ENCODE measurements around the gene RNF26.

The RNF26 gene

DNA sequence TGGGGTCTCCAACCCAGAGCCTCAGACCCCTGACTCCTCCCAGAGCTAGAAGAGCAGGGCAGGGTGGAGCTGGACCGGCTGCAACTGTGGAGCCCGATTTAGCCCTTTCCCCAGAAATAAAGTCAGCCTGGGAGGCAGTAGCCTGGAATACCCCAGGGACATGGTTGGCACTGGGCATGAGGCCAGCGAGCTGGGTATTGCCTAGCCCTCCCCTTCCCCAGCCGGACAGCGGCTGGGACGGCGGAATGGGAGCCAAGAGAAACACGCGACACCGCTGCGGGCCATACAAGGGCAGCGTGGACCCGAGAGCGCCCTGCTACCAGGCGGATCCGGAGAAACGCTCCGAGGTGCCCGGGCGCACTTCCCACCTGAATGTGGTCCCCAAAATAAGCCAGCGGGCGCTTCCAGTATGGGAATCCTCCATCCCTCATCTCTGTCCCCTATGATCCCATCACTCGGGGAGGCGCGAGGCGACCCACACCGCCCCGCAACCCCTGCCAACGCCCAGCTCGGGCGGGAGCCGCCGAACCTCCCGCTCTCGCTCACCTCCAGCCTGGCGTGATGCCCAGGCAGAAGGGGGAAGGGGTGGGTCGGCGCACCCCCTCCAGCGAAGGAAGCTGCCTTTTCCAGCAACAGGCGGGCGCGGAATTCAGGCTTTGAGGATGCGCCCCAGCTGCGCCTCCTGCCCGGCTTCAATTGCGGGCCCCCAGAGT lies 18.2 kb upstream of the RNF26 start:
- TF ChIP-seq, protein P1, sequence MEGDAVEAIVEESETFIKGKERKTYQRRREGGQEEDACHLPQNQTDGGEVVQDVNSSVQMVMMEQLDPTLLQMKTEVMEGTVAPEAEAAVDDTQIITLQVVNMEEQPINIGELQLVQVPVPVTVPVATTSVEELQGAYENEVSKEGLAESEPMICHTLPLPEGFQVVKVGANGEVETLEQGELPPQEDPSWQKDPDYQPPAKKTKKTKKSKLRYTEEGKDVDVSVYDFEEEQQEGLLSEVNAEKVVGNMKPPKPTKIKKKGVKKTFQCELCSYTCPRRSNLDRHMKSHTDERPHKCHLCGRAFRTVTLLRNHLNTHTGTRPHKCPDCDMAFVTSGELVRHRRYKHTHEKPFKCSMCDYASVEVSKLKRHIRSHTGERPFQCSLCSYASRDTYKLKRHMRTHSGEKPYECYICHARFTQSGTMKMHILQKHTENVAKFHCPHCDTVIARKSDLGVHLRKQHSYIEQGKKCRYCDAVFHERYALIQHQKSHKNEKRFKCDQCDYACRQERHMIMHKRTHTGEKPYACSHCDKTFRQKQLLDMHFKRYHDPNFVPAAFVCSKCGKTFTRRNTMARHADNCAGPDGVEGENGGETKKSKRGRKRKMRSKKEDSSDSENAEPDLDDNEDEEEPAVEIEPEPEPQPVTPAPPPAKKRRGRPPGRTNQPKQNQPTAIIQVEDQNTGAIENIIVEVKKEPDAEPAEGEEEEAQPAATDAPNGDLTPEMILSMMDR (IDR thresholded peaks at IDR 0.05; ENCODE audit: low read depth, low read length) = no peak
- DNase-seq (ENCODE audit: extremely low read depth, low read depth) = no peak

DNA sequence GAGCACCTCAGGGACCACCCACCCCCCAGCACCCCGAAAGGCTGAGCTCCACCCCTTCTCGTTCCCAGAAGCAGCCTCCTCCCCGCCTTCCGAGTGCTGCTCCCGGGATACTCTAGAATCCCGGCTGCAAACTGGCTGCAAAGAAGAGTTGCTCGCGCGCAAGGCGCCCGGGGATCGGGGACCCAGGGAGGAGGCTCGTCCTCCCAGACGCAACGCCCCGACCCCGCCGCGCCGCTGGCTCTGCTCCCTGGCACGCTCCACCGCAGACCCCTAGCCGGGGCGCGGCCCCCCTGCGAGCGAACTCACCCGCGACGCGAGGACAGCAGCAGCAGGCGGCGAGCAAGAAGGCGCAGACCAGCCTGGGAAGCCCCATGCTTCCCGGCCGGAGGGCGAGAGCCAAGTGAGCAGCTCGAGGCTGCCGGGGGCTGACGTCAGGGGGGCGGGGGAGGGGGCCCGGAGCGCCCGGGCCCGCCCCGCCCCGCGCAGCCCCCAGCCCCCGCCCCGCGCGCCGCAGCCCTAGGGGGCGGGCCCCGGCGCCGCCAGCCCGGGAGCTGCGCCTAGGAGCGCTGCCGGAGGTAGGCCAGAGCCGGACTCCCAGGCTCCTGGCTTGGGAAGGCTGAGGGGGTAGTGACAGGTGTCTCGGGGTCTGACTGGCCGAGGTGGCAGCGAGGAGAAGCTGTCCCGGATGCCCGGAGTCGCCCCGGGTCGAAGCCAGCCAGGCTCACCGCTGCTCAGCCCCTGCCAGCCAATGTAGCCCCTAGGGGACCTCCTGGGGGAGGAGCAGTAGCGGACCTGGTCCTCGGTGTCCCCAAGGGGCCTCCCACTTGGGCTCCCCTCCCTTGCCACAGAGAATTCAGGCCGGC lies 17.4 kb upstream of the RNF26 start, which contains the start of gene MCAM:
MCAM (minus strand) TSS at position 402 of the 863 bp plus-strand sequence; CDS start at position 373, 29 bp downstream.
- TF ChIP-seq, protein P1 (IDR thresholded peaks at IDR 0.05; ENCODE audit: low read depth, low read length) = no peak
- no peak for DNase-seq (ENCODE audit: extremely low read depth, low read depth)

DNA sequence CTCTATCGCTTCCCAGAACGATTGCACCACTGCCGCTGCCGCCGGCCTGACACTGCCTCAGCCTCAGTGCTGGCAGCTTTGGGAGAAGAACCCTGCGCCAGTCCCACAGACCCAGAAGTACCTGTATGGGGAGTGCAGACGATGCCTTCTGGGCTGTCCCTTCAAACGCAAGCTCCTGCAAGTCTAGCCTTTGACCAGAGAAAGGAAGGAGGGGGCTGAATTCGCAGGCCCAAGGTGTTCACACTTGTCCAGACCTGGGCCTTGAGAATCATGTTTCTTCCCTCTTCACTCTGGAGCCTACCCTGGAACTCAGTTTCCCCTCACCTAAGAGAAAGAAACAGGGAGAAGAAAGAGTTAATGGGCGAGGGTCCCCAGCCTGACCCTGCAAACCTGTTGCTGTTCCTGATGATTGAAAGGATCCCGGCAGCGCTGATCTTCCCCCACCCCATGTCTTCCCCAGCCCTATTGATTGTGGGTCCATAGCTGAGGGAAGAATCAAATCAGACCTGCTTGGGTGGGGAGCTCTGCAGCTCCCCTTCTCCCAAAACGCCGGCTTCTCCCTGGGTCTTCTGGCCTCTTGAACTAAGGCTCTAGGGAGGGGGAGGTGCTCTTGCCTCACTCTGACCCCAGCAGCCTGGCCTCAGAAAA lies 16.6 kb upstream of the RNF26 start:
- TF ChIP-seq, protein P1 (IDR thresholded peaks at IDR 0.05; ENCODE audit: low read depth, low read length) = no peak
- DNase-seq (ENCODE audit: extremely low read depth, low read depth) = no peak

DNA sequence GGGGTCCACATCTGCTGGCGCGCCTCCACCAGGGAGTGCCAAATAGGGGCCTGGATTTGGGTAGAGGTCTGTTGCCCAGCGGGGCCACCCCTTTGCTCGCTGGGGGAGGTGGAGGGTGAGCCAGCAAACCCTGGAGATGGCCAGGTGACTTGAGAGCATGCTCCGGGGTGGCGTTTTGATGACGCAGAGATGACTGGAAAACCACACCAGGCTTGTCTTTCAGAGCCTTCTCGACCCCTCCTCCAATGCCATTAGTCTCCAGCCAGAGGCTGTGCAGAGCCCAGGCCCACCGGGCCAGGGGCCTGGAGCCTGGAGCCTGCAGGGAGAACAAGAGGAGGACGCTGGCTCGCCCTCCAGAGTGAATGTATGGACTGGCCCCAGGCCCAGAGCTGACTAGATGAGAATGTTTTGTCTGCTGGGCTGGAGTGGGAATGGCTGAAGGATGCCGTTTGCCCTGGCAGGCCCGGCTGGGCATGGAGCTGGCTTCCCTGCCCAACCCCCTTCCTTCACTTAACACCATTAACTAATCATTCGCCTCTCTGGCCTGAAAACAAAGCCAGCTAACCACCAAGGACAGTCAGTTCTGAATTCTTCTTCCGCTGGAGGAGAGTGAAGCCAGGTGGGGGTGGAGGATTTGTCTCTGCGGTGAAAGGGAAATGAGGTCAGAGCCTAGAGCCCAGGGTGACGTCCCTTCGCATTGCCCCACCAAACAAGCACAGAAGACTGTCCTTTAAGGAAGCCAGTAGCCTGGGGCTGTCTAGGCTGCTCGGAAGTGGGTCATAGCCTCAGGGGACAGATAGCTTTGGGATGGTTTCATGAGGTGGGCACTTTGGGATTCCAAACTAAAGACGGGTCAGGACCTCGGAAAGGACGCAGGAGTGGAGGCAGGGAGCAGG lies 15.8 kb upstream of the RNF26 start:
- no peak for DNase-seq (ENCODE audit: extremely low read depth, low read depth)
- TF ChIP-seq, protein P1 (IDR thresholded peaks at IDR 0.05; ENCODE audit: low read depth, low read length) = no peak

DNA sequence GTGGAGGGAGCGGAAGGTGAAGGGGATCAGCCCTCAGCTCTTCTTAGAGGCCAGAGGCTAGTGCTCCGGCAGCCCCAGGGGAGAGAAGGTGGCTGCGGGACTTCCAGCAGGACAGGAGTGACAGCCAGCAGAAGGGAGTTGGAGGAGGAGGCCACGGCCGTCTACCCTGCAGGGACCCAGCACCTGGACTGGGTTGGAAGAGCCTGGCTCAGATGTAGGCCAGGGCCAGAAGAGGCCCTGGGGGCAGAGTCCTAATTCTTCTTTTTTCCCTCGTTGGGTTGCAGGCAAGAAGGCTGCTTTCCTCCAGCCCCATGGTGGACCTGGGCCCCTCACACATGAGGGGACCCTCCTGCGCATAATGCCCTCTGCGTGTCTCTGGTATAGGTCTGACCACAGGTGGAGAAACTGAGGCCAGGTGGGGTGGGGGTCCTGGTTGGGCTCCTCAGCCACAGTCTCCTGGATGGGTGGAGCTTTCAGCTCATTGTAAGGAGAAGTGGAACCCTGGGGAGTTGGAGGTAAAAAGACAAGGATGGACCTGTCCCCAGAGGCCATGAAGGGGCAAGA lies 15.1 kb upstream of the RNF26 start:
- DNase-seq (ENCODE audit: extremely low read depth, low read depth) = no peak
- TF ChIP-seq, protein P1 (IDR thresholded peaks at IDR 0.05; ENCODE audit: low read depth, low read length) = no peak

DNA sequence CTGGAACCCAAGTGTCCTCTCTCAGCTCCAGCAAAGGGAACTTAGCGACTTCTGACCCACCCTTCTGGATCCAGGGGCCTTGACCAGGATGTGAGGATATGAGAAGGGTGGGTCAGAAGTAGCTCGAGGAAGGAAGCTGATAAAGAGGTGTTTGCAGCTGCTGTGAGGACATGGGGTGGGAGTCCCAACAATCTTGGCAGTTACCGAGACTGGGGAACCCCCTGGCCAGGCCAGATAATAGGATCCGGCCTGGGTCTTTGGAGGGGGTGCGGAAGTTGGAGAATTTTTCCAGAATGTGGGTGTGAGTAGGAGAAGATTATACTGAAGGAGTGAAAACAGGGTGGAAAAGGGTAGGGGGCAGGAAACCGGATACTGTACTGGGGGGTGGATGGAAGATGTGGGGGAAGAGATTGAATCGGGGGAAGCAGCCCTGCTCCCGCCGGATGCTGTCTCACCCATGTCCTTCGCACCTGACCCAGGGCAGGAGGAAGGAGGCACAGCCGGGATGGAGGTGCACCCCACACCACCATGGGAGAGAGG lies 14.6 kb upstream of the RNF26 start:
- TF ChIP-seq, protein P1 (IDR thresholded peaks at IDR 0.05; ENCODE audit: low read depth, low read length) = no peak
- DNase-seq (ENCODE audit: extremely low read depth, low read depth) = no peak

All from AG09319 (cell line).